SK-N-SH treated with all-trans-retinoic acid at 6 μM for 48 hours (cell line): ENCODE measurements around the gene VGLL2.

ENCODE experiments used
- ATAC-seq: fragments of 200-7000 bp; cut with Tn5 transposase; 3 replicates; pipeline ENCODE4 v1.9.1; 2020; ENCODE audit warnings: mild to moderate bottlenecking, moderate library complexity
- ARNTL ChIP-seq: fragments of 450-650 bp; formaldehyde crosslinking; IDR thresholded peaks from 2 replicates; pipeline ENCODE4 v1.5.0; 2020; ENCODE audit warnings: low read depth, mild to moderate bottlenecking, moderate library complexity, borderline replicate concordance
- BACH2 ChIP-seq: fragments of 250-450 bp; sonication (Bioruptor Pico); IDR thresholded peaks from 2 replicates; pipeline ENCODE4 v1.9.0; 2021; ENCODE audit warnings: mild to moderate bottlenecking, borderline replicate concordance
- CSDC2 ChIP-seq: fragments of 250-450 bp; sonication (Bioruptor Pico); IDR thresholded peaks from 2 replicates; pipeline ENCODE4 v1.5.0; 2020; ENCODE audit warnings: mild to moderate bottlenecking, moderate library complexity
- CSRNP3 ChIP-seq: fragments of 250-450 bp; sonication (Bioruptor Pico); IDR thresholded peaks from 2 replicates; pipeline ENCODE4 v1.5.1; 2021; ENCODE audit warnings: mild to moderate bottlenecking, moderate library complexity
- ESRRG ChIP-seq: fragments of 250-450 bp; sonication (Bioruptor Pico); IDR thresholded peaks from 2 replicates; pipeline ENCODE4 v1.6.1; 2021; ENCODE audit warnings: mild to moderate bottlenecking
- GLIS3 ChIP-seq: fragments of 250-450 bp; sonication (Bioruptor Pico); IDR thresholded peaks from 2 replicates; pipeline ENCODE4 v1.5.0; 2020; ENCODE audit warnings: mild to moderate bottlenecking, moderate library complexity
- ISL1 ChIP-seq: fragments of 250-450 bp; sonication (Bioruptor Pico); IDR thresholded peaks from 2 replicates; pipeline ENCODE4 v2.1.2; 2022; ENCODE audit warnings: mild to moderate bottlenecking, moderate library complexity
- OSR1 ChIP-seq: fragments of 250-450 bp; sonication (Bioruptor Pico); IDR thresholded peaks from 2 replicates; pipeline ENCODE4 v1.8.0; 2022; ENCODE audit warnings: moderate library complexity, mild to moderate bottlenecking, inconsistent platforms
- PATZ1 ChIP-seq: fragments of 250-450 bp; sonication (Bioruptor Pico); IDR thresholded peaks from 2 replicates; pipeline ENCODE4 v1.8.0; 2020; ENCODE audit warnings: mild to moderate bottlenecking, moderate library complexity, borderline replicate concordance
- POU6F1 ChIP-seq: fragments of 250-450 bp; sonication (Bioruptor Pico); IDR thresholded peaks from 2 replicates; pipeline ENCODE4 v1.8.0; 2021; ENCODE audit warnings: low read depth, mild to moderate bottlenecking, moderate library complexity, borderline replicate concordance
- PPARA ChIP-seq: fragments of 250-450 bp; sonication (Bioruptor Pico); IDR thresholded peaks from 2 replicates; pipeline ENCODE4 v1.5.0; 2020; ENCODE audit warnings: mild to moderate bottlenecking, borderline replicate concordance
- RARB ChIP-seq: fragments of 250-450 bp; sonication (Bioruptor Pico); IDR thresholded peaks from 2 replicates; pipeline ENCODE4 v1.8.0; 2021; ENCODE audit warnings: mild to moderate bottlenecking, moderate library complexity
- SNAI2 ChIP-seq: fragments of 250-450 bp; sonication (Bioruptor Pico); IDR thresholded peaks from 2 replicates; pipeline ENCODE4 v1.5.0; 2020; ENCODE audit warnings: mild to moderate bottlenecking, moderate library complexity
- TCF4 ChIP-seq: fragments of 250-450 bp; sonication (Bioruptor Pico); IDR thresholded peaks from 2 replicates; pipeline ENCODE4 v1.8.0; 2021; ENCODE audit warnings: mild to moderate bottlenecking, moderate library complexity, borderline replicate concordance
- TOX ChIP-seq: fragments of 250-450 bp; sonication (Bioruptor Pico); IDR thresholded peaks from 2 replicates; pipeline ENCODE4 v1.8.0; 2021; ENCODE audit warnings: mild to moderate bottlenecking, moderate library complexity, borderline replicate concordance
- TSHZ2 ChIP-seq: fragments of 250-450 bp; sonication (Bioruptor Pico); IDR thresholded peaks from 2 replicates; pipeline ENCODE4 v1.5.0; 2020; ENCODE audit warnings: mild to moderate bottlenecking, moderate library complexity
- ZC3H10 ChIP-seq: fragments of 250-450 bp; sonication (Bioruptor Pico); IDR thresholded peaks from 2 replicates; pipeline ENCODE4 v1.5.1; 2021; ENCODE audit warnings: mild to moderate bottlenecking, moderate library complexity
- ZFP3 ChIP-seq: fragments of 250-450 bp; sonication (Bioruptor Pico); IDR thresholded peaks from 2 replicates; pipeline ENCODE4 v1.5.0; 2020; ENCODE audit warnings: mild to moderate bottlenecking, moderate library complexity
- ZFP30 ChIP-seq: fragments of 450-650 bp; formaldehyde crosslinking; IDR thresholded peaks from 2 replicates; pipeline ENCODE4 v1.5.0; 2022; ENCODE audit warnings: mild to moderate bottlenecking, moderate library complexity
- ZNF565 ChIP-seq: fragments of 450-650 bp; formaldehyde crosslinking; conservative IDR thresholded peaks from 2 replicates; pipeline ENCODE4 v1.5.0; 2020; ENCODE audit warnings: low read depth, mild to moderate bottlenecking, moderate library complexity
- ZNF70 ChIP-seq: fragments of 450-650 bp; formaldehyde crosslinking; IDR thresholded peaks from 2 replicates; pipeline ENCODE4 v1.5.0; 2020; ENCODE audit warnings: mild to moderate bottlenecking, moderate library complexity
- ZNF8 ChIP-seq: fragments of 450-650 bp; formaldehyde crosslinking; IDR thresholded peaks from 2 replicates; pipeline ENCODE4 v1.5.0; 2020; ENCODE audit warnings: mild to moderate bottlenecking, moderate library complexity

The VGLL2 gene

GRCh38 chr6:117263353-117263927 is 1.9 kb upstream of the VGLL2 start:
- ATAC-seq = no peak
- TF ChIP-seq ZC3H10 (CRISPR knock-in tag) = no peak
- TF ChIP-seq TSHZ2 (CRISPR knock-in tag) = no peak
- TF ChIP-seq, all 23 proteins: peak for 0

GRCh38 chr6:117264369-117264691 is 1.0 kb upstream of the VGLL2 start:
- ATAC-seq = peak; percentile 14
- no peak for TF ChIP-seq POU6F1 (CRISPR knock-in tag)
- no peak for TF ChIP-seq ZC3H10 (CRISPR knock-in tag)
- no peak for TF ChIP-seq CSRNP3
- TF ChIP-seq ZNF8 (CRISPR knock-in tag) = no peak
- TF ChIP-seq TCF4 = no peak
- TF ChIP-seq ZNF70 = no peak
- TF ChIP-seq ZFP3 (CRISPR knock-in tag) = no peak
- TF ChIP-seq SNAI2 (CRISPR knock-in tag) = no peak
- no peak for TF ChIP-seq PPARA
- no peak for TF ChIP-seq TOX
- TF ChIP-seq ZFP30 (CRISPR knock-in tag) = no peak
- no peak for TF ChIP-seq ZNF565
- TF ChIP-seq TSHZ2 (CRISPR knock-in tag) = no peak
- no peak for TF ChIP-seq CSDC2 (CRISPR knock-in tag)

- peak; percentile 54 for ATAC-seq
- TF ChIP-seq ISL1 = no peak
- TF ChIP-seq TSHZ2 (CRISPR knock-in tag) = no peak
- TF ChIP-seq ESRRG (CRISPR knock-in tag) = no peak
- no peak for TF ChIP-seq BACH2 (CRISPR knock-in tag)
- no peak for TF ChIP-seq ZFP3 (CRISPR knock-in tag)
- TF ChIP-seq ARNTL (CRISPR knock-in tag) = no peak
- TF ChIP-seq ZNF70 = no peak
- TF ChIP-seq PPARA = no peak
- TF ChIP-seq TCF4 = no peak
- no peak for TF ChIP-seq RARB
- no peak for TF ChIP-seq ZFP30 (CRISPR knock-in tag)
- no peak for TF ChIP-seq SNAI2 (CRISPR knock-in tag)
- no peak for TF ChIP-seq POU6F1 (CRISPR knock-in tag)
- TF ChIP-seq OSR1 (CRISPR knock-in tag) = no peak
- TF ChIP-seq CSDC2 (CRISPR knock-in tag) = no peak
- no peak for TF ChIP-seq ZNF8 (CRISPR knock-in tag)
- TF ChIP-seq PATZ1 = no peak
- TF ChIP-seq GLIS3 (CRISPR knock-in tag) = no peak
These were observed 507 bp upstream of the VGLL2 start for GRCh38 chr6:117264692-117265409.
